Ascending aorta (tissue), 2 donors: ENCODE data around the gene GGPS1. TPM values are rescaled to one million over a fixed set of nuclear protein-coding genes. Genes with fewer than 3 reads are reported as not detected.

ENCODE experiments used
- DNase-seq, 2 donors: peaks; one replicate each; pipeline ENCODE4 v3.0.0-alpha.2; 2019; ENCODE audit warnings: low spot score in 2 of 2
- H3K27ac ChIP-seq, 2 donors: fragments of 200-600 bp; sonication (generic); one replicate each; pipeline ENCODE4 v1.5.1; 2016 to 2017; ENCODE audit warnings: mild to moderate bottlenecking in 1 of 2
- H3K27me3 ChIP-seq: fragments of 200-600 bp; sonication (generic); one replicate; pipeline ENCODE4 v1.5.1; 2017
- H3K36me3 ChIP-seq, 2 donors: fragments of 200-600 bp; sonication (generic); one replicate each; pipeline ENCODE4 v1.5.1; 2016
- H3K4me1 ChIP-seq, 2 donors: fragments of 200-600 bp; sonication (generic); one replicate each; pipeline ENCODE4 v1.5.1; 2016 to 2017; ENCODE audit warnings: mild to moderate bottlenecking in 1 of 2
- H3K4me3 ChIP-seq, 2 donors: fragments of 200-600 bp; sonication (generic); one replicate each; pipeline ENCODE4 v1.5.1; 2016 to 2017; ENCODE audit warnings: mild to moderate bottlenecking in 1 of 2
- H3K9me3 ChIP-seq, 2 donors: fragments of 200-600 bp; sonication (generic); one replicate each; pipeline ENCODE4 v1.5.1; 2016
- CTCF ChIP-seq, 3 experiments: fragments of 200-600 bp in 2 of 3; fragments of 450-650 bp in 1 of 3; sonication (generic) in 2 of 3; IDR thresholded peaks; one replicate each; pipeline ENCODE4 v1.5.1; 2016 to 2019; ENCODE audit warnings: antibody characterized with exemption in 3 of 3, mild to moderate bottlenecking in 1 of 3, moderate library complexity in 1 of 3
- intact Hi-C: fragments of 100-400 bp; cut with DNase I; formaldehyde crosslinking; loops from one replicate; pipeline ENCODE4 v1.15.1; 2023
- total RNA-seq: library from RNA; depleted of rRNA; stranded (reverse); fragments of >200 nt; gene quantifications from one replicate; pipeline ENCODE4 v1.1.0, GENCODE V29; 2016

Gene GGPS1
- total RNA-seq, 1 donor from 2014 or later = 7.2 TPM

- intact Hi-C loops = no loop called here
- H3K27ac ChIP-seq = no peak overlapping the region
- H3K27me3 ChIP-seq = no peaks in the 10 kb centered on the region
- H3K4me1 ChIP-seq = peaks cover 0 to 2% of the 10 kb centered on the region in 2 donors
- H3K36me3 ChIP-seq = peaks cover 17 to 39% of the 10 kb centered on the region in 2 donors
- TF ChIP-seq CTCF (IDR thresholded peaks at IDR 0.05) = no peak
- no peaks in the 10 kb centered on the region for H3K9me3 ChIP-seq
- no peak overlapping the region for H3K4me3 ChIP-seq
- no peak for DNase-seq
Observed at GRCh38 chr1:235336903-235337302, 8.5 kb downstream of the GGPS1 start.

- Histone ChIP-seq H3K27me3 (no peaks in the 10 kb centered on the region), H3K4me3 (no peak overlapping the region), H3K4me1 (no peaks in the 10 kb centered on the region), H3K36me3 (peaks cover 22 to 56% of the 10 kb centered on the region in 2 donors), H3K9me3 (no peaks in the 10 kb centered on the region), H3K27ac (no peak overlapping the region)
- TF ChIP-seq CTCF (IDR thresholded peaks at IDR 0.05) = no peak
- no peak for DNase-seq
- intact Hi-C loops = no loop called here
Observed at GRCh38 chr1:235339746-235340145, 11.4 kb downstream of the GGPS1 start.

- Histone ChIP-seq H3K27me3 (no peaks in the 10 kb centered on the region), H3K27ac (no peak overlapping the region), H3K9me3 (no peaks in the 10 kb centered on the region), H3K36me3 (peaks cover 23 to 58% of the 10 kb centered on the region in 2 donors), H3K4me1 (no peaks in the 10 kb centered on the region), H3K4me3 (no peak overlapping the region)
- DNase-seq = no peak
- no peak for TF ChIP-seq CTCF (IDR thresholded peaks at IDR 0.05)
- intact Hi-C loops = no loop called here
Observed at GRCh38 chr1:235341334-235341733, 13.0 kb downstream of the GGPS1 start.

- Histone ChIP-seq H3K36me3 (peaks cover 16 to 56% of the 10 kb centered on the region in 2 donors), H3K4me3 (no peak overlapping the region)
- no peak for TF ChIP-seq CTCF (IDR thresholded peaks at IDR 0.05)
Observed at GRCh38 chr1:235342039-235342438, 13.7 kb downstream of the GGPS1 start.

GRCh38 chr1:235342471-235342870, 14.1 kb downstream of the GGPS1 start:
- intact Hi-C loops = no loop called here
- Histone ChIP-seq H3K27ac (no peak overlapping the region), H3K27me3 (no peaks in the 10 kb centered on the region), H3K4me1 (no peaks in the 10 kb centered on the region), H3K4me3 (no peak overlapping the region), H3K36me3 (peaks cover 15 to 51% of the 10 kb centered on the region in 2 donors), H3K9me3 (no peaks in the 10 kb centered on the region)
- no peak for DNase-seq
- no peak for TF ChIP-seq CTCF (IDR thresholded peaks at IDR 0.05)

More at GRCh38 chr1:235342039-235342438, 13.7 kb downstream of the GGPS1 start:
- Histone ChIP-seq H3K9me3 (no peaks in the 10 kb centered on the region), H3K4me1 (no peaks in the 10 kb centered on the region), H3K27me3 (no peaks in the 10 kb centered on the region), H3K27ac (no peak overlapping the region)
- no peak for DNase-seq
- intact Hi-C loops = no loop called here

- H3K36me3 ChIP-seq = peaks cover 15 to 41% of the 10 kb centered on the region in 2 donors
- intact Hi-C loops = no loop called here
- no peak for TF ChIP-seq CTCF (IDR thresholded peaks at IDR 0.05)
- no peak overlapping the region for H3K27ac ChIP-seq
- H3K27me3 ChIP-seq = no peaks in the 10 kb centered on the region
- no peaks in the 10 kb centered on the region for H3K9me3 ChIP-seq
- no peaks in the 10 kb centered on the region for H3K4me1 ChIP-seq
- no peak for DNase-seq
- no peak overlapping the region for H3K4me3 ChIP-seq
Observed at GRCh38 chr1:235343726-235344125, 15.4 kb downstream of the GGPS1 start.
